Liver (tissue), 3 donors: Measurements from ENCODE around the gene CLASP2.

Experiments used
- EGR1 ChIP-seq, 2 donors: IDR thresholded peaks; 2 replicates each; pipeline ENCODE4 v1.6.1; 2016 to 2018; ENCODE audit warnings: antibody characterized with exemption in 2 of 2, low read depth in 2 of 2
- GABPA ChIP-seq, 2 donors: IDR thresholded peaks in 1 of 2; conservative IDR thresholded peaks in 1 of 2; 2 replicates each; pipeline ENCODE4 v1.6.1; 2016; ENCODE audit warnings: antibody characterized with exemption in 2 of 2, mild to moderate bottlenecking in 1 of 2, moderate library complexity in 1 of 2
- JUND ChIP-seq, 2 donors: IDR thresholded peaks; 2 replicates each; pipeline ENCODE4 v1.6.1; 2016; ENCODE audit warnings: antibody characterized with exemption in 2 of 2
- NR2F2 ChIP-seq: IDR thresholded peaks from 2 replicates; pipeline ENCODE4 v1.6.1; 2016; ENCODE audit warnings: antibody characterized with exemption
- RAD21 ChIP-seq, 2 donors: IDR thresholded peaks; 2 replicates each; pipeline ENCODE4 v1.6.1; 2016; ENCODE audit warnings: antibody characterized with exemption in 2 of 2, mild to moderate bottlenecking in 2 of 2
- RXRA ChIP-seq, 2 donors: IDR thresholded peaks; 2 replicates each; pipeline ENCODE4 v1.6.1; 2017 to 2018; ENCODE audit warnings: antibody characterized with exemption in 2 of 2, mild to moderate bottlenecking in 1 of 2
- SP1 ChIP-seq: IDR thresholded peaks from 2 replicates; pipeline ENCODE4 v1.6.1; 2018; ENCODE audit warnings: antibody characterized with exemption, mild to moderate bottlenecking
- TAF1 ChIP-seq: conservative IDR thresholded peaks from 2 replicates; pipeline ENCODE4 v1.6.1; 2016; ENCODE audit warnings: antibody characterized with exemption, mild to moderate bottlenecking
- YY1 ChIP-seq: IDR thresholded peaks from 2 replicates; pipeline ENCODE4 v1.6.1; 2016; ENCODE audit warnings: antibody characterized with exemption, mild to moderate bottlenecking
- TF ChIP-seq, protein P1 (sequence below): fragments of 150-350 bp; IDR thresholded peaks from 2 replicates; pipeline ENCODE4 v1.5.1; 2017; ENCODE audit warnings: improper control_type of control experiment, low read depth, low read length; ENCODE audit not compliant: missing input control
- TF ChIP-seq, protein P2 (sequence below): IDR thresholded peaks from 2 replicates; pipeline ENCODE4 v1.6.1; 2016; ENCODE audit warnings: antibody characterized with exemption, mild to moderate bottlenecking
- TF ChIP-seq, protein P3 (sequence below): IDR thresholded peaks from 2 replicates; pipeline ENCODE4 v1.6.1; 2016; ENCODE audit warnings: antibody characterized with exemption
- TF ChIP-seq, protein P4 (sequence below): IDR thresholded peaks from 2 replicates; pipeline ENCODE4 v1.6.1; 2016; ENCODE audit warnings: antibody characterized with exemption
- TF ChIP-seq, protein P5 (sequence below): IDR thresholded peaks from 2 replicates; pipeline ENCODE4 v1.6.1; 2016; ENCODE audit warnings: antibody characterized with exemption
- donor health status: healthy.
- donor health status: healthy.

DNA sequence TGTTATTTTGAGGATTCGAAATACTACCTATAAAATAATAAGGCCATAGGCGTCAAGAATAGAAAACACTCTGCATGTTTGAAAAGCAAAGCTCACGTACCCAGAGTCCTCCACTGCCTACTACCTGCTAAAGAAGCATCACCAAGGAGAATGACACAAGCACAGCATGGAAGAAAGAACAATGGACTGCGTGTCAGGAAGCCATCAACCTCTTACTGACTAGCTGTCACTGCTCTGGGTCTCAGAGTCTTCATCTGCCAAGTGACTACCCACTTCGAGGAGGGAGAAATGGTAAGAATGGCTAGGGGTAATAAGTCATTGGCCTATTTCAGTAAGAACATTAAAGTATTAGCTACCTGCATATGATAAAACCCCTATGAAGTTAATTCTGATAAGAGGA lies 49.4 kb downstream of the CLASP2 start:
- TF ChIP-seq, protein P1, sequence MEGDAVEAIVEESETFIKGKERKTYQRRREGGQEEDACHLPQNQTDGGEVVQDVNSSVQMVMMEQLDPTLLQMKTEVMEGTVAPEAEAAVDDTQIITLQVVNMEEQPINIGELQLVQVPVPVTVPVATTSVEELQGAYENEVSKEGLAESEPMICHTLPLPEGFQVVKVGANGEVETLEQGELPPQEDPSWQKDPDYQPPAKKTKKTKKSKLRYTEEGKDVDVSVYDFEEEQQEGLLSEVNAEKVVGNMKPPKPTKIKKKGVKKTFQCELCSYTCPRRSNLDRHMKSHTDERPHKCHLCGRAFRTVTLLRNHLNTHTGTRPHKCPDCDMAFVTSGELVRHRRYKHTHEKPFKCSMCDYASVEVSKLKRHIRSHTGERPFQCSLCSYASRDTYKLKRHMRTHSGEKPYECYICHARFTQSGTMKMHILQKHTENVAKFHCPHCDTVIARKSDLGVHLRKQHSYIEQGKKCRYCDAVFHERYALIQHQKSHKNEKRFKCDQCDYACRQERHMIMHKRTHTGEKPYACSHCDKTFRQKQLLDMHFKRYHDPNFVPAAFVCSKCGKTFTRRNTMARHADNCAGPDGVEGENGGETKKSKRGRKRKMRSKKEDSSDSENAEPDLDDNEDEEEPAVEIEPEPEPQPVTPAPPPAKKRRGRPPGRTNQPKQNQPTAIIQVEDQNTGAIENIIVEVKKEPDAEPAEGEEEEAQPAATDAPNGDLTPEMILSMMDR: no peak
- no peak for TF ChIP-seq TAF1
- no peak for TF ChIP-seq YY1
- TF ChIP-seq SP1: no peak
- TF ChIP-seq GABPA (IDR thresholded peaks at IDR 0.05 in 1 of 2, conservative IDR thresholded peaks at IDR 0.05 in 1 of 2): no peak
- TF ChIP-seq JUND (IDR thresholded peaks at IDR 0.05): no peak
- TF ChIP-seq, protein P2, sequence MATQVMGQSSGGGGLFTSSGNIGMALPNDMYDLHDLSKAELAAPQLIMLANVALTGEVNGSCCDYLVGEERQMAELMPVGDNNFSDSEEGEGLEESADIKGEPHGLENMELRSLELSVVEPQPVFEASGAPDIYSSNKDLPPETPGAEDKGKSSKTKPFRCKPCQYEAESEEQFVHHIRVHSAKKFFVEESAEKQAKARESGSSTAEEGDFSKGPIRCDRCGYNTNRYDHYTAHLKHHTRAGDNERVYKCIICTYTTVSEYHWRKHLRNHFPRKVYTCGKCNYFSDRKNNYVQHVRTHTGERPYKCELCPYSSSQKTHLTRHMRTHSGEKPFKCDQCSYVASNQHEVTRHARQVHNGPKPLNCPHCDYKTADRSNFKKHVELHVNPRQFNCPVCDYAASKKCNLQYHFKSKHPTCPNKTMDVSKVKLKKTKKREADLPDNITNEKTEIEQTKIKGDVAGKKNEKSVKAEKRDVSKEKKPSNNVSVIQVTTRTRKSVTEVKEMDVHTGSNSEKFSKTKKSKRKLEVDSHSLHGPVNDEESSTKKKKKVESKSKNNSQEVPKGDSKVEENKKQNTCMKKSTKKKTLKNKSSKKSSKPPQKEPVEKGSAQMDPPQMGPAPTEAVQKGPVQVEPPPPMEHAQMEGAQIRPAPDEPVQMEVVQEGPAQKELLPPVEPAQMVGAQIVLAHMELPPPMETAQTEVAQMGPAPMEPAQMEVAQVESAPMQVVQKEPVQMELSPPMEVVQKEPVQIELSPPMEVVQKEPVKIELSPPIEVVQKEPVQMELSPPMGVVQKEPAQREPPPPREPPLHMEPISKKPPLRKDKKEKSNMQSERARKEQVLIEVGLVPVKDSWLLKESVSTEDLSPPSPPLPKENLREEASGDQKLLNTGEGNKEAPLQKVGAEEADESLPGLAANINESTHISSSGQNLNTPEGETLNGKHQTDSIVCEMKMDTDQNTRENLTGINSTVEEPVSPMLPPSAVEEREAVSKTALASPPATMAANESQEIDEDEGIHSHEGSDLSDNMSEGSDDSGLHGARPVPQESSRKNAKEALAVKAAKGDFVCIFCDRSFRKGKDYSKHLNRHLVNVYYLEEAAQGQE: no peak
- no peak for TF ChIP-seq RXRA (IDR thresholded peaks at IDR 0.05)
- TF ChIP-seq, protein P3, sequence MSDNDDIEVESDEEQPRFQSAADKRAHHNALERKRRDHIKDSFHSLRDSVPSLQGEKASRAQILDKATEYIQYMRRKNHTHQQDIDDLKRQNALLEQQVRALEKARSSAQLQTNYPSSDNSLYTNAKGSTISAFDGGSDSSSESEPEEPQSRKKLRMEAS: no peak
- TF ChIP-seq, protein P4, sequence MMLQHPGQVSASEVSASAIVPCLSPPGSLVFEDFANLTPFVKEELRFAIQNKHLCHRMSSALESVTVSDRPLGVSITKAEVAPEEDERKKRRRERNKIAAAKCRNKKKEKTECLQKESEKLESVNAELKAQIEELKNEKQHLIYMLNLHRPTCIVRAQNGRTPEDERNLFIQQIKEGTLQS: no peak
- TF ChIP-seq EGR1 (IDR thresholded peaks at IDR 0.05; ENCODE audit: low read depth in 2 of 2): no peak
- no peak for TF ChIP-seq RAD21 (IDR thresholded peaks at IDR 0.05)
- TF ChIP-seq, protein P5, sequence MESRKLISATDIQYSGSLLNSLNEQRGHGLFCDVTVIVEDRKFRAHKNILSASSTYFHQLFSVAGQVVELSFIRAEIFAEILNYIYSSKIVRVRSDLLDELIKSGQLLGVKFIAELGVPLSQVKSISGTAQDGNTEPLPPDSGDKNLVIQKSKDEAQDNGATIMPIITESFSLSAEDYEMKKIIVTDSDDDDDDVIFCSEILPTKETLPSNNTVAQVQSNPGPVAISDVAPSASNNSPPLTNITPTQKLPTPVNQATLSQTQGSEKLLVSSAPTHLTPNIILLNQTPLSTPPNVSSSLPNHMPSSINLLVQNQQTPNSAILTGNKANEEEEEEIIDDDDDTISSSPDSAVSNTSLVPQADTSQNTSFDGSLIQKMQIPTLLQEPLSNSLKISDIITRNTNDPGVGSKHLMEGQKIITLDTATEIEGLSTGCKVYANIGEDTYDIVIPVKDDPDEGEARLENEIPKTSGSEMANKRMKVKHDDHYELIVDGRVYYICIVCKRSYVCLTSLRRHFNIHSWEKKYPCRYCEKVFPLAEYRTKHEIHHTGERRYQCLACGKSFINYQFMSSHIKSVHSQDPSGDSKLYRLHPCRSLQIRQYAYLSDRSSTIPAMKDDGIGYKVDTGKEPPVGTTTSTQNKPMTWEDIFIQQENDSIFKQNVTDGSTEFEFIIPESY: no peak
- no peak for TF ChIP-seq NR2F2
